Naive thymus-derived CD4-positive, alpha-beta T cell (primary cell): ENCODE measurements around the gene ZNF845. TPM values are rescaled to one million over a fixed set of nuclear protein-coding genes. Genes with fewer than 3 reads are reported as not detected.

Source experiments
- ATAC-seq: fragments of 150-1000 bp; cut with Tn5 transposase; 2 replicates; pipeline ENCODE4 v1.10.0; 2021; ENCODE audit warnings: mild to moderate bottlenecking, moderate library complexity
- CTCF ChIA-PET: fragments of 350-600 bp; sonication (Branson Sonifier 250); formaldehyde crosslinking; loops from one replicate; lab custom pipeline; 2021; ENCODE audit warnings: antibody characterized with exemption; lab: Charles Lee
- POLR2A ChIA-PET: fragments of 350-600 bp; sonication (Branson Sonifier 250); formaldehyde crosslinking; loops from one replicate; lab custom pipeline; 2021; ENCODE audit warnings: antibody characterized with exemption, inconsistent platforms; lab: Charles Lee
- DNase-seq, 9 donors: peaks; one replicate each; pipeline versions ENCODE4 v3.0.0 to v3.0.0-alpha.2; 2020 to 2022; ENCODE audit warnings: mixed read lengths in 1 of 9
- H3K27ac ChIP-seq: one replicate; pipeline ENCODE4 v1.7.0; 2013; ENCODE audit warnings: mild to moderate bottlenecking, low read depth, low read length, moderate library complexity
- H3K27me3 ChIP-seq, 2 donors: one replicate each; pipeline ENCODE4 v1.7.0; 2013; ENCODE audit warnings: low read length in 2 of 2, mild to moderate bottlenecking in 2 of 2, moderate library complexity in 2 of 2; ENCODE audit not compliant: control insufficient read depth in 2 of 2, insufficient read depth in 2 of 2
- H3K36me3 ChIP-seq, 3 experiments: 1 replicate in 2 of 3; 2 replicates in 1 of 3; pipeline ENCODE4 v1.7.0; 2013; ENCODE audit warnings: low read length in 3 of 3, mild to moderate bottlenecking in 3 of 3, moderate library complexity in 1 of 3; ENCODE audit not compliant: insufficient read depth in 3 of 3, control insufficient read depth in 2 of 3
- H3K4me1 ChIP-seq, 2 donors: one replicate each; pipeline ENCODE4 v1.7.0; 2013; ENCODE audit warnings: low read length in 2 of 2, mild to moderate bottlenecking in 2 of 2, moderate library complexity in 1 of 2; ENCODE audit not compliant: control insufficient read depth in 2 of 2, insufficient read depth in 2 of 2
- H3K4me3 ChIP-seq: 2 replicates; pipeline ENCODE4 v1.7.0; 2013; ENCODE audit warnings: mild to moderate bottlenecking, low read length
- H3K9me3 ChIP-seq, 3 experiments: 1 replicate in 2 of 3; 2 replicates in 1 of 3; pipeline ENCODE4 v1.7.0; 2013; ENCODE audit warnings: low read length in 3 of 3; ENCODE audit not compliant: control insufficient read depth in 2 of 3
- H3K27ac Mint-ChIP-seq, 9 donors: one replicate each; pipeline ENCODE4 v1.8.0; 2020 to 2022; ENCODE audit warnings: mixed read lengths in 9 of 9, mild to moderate bottlenecking in 8 of 9, moderate library complexity in 5 of 9, inconsistent platforms in 2 of 9
- H3K27me3 Mint-ChIP-seq, 5 donors: one replicate each; pipeline ENCODE4 v1.8.0; 2021 to 2022; ENCODE audit warnings: mixed read lengths in 5 of 5, mild to moderate bottlenecking in 1 of 5
- H3K36me3 Mint-ChIP-seq, 5 donors: one replicate each; pipeline ENCODE4 v1.8.0; 2020 to 2022; ENCODE audit warnings: mixed read lengths in 5 of 5, mild to moderate bottlenecking in 3 of 5, inconsistent platforms in 1 of 5
- H3K4me1 Mint-ChIP-seq, 7 donors: one replicate each; pipeline ENCODE4 v1.8.0; 2020 to 2022; ENCODE audit warnings: mixed read lengths in 7 of 7, mild to moderate bottlenecking in 3 of 7, inconsistent platforms in 1 of 7
- H3K4me3 Mint-ChIP-seq, 10 donors: one replicate each; pipeline ENCODE4 v1.8.0; 2020 to 2022; ENCODE audit warnings: mild to moderate bottlenecking in 10 of 10, mixed read lengths in 10 of 10, moderate library complexity in 6 of 10, inconsistent platforms in 2 of 10
- H3K9me3 Mint-ChIP-seq, 11 donors: one replicate each; pipeline ENCODE4 v1.8.0; 2020 to 2022; ENCODE audit warnings: mixed read lengths in 11 of 11, mild to moderate bottlenecking in 4 of 11, inconsistent platforms in 1 of 11, moderate library complexity in 1 of 11
- intact Hi-C, 2 donors: fragments of 100-400 bp; cut with micrococcal nuclease; formaldehyde crosslinking; loops; one replicate each; pipeline ENCODE4 v1.15.1; 2023
- polyA plus RNA-seq, 2 donors: library from polyadenylated mRNA; unstranded; fragments of 300-500 nt; fragmentation: Illumina TruSeq; gene quantifications; one replicate each; pipeline ENCODE4 v1.2.3, GENCODE V29; 2021
- total RNA-seq, 6 experiments: library from RNA in 5 of 6; stranded (reverse) in 5 of 6; gene quantifications; 1 replicate in 5 of 6; 2 replicates in 1 of 6; pipeline ENCODE4 v1.2.3 and lab custom pipeline; 2021 to 2026

ZNF845 gene
- total and polyA plus RNA-seq, 7 experiments from 2014 or later = 4.6 to 19.8 (median 11.1) TPM

- peak overlapping the region; percentile 91 to 98 (median 94) for H3K27ac Mint-ChIP-seq
- no peaks in the 10 kb centered on the region for H3K27me3 Mint-ChIP-seq
- peaks cover 0 to 60% (median 16%) of the 10 kb centered on the region in 11 donors for H3K9me3 Mint-ChIP-seq
- ATAC-seq = peak; percentile 37
- peak overlapping the region; percentile 94 to 98 (median 96) for H3K4me3 Mint-ChIP-seq
- intact Hi-C loops = loop anchor here (1.0 to 10.0 kb wide), 12 partner anchors 29 to 676 kb away; partner anchors contain the start of genes ZNF761 (in 2 of the 2), ZNF765 (in 2 of the 2), ZNF813 (in 2 of the 2) and ZNF845 (in 2 of the 2)
- no peaks in the 10 kb centered on the region for H3K4me1 ChIP-seq
- H3K4me1 Mint-ChIP-seq = peaks cover 16 to 35% (median 31%) of the 10 kb centered on the region in 7 donors
- peaks cover 0 to 5% (median 0%) of the 10 kb centered on the region in 3 experiments for H3K9me3 ChIP-seq
- no peaks in the 10 kb centered on the region for H3K27me3 ChIP-seq
- H3K27ac ChIP-seq = peak overlapping the region; percentile 80
- CTCF ChIA-PET = no interaction called here
- DNase-seq = peak in 1 of 9 donors; percentile 42
- H3K4me3 ChIP-seq = peak overlapping the region; percentile 96
- POLR2A ChIA-PET = interaction anchor here (1.1 kb wide), 1 partner anchor 26 kb away, joined by 3 read pairs; no protein-coding TSS in a partner anchor
- peaks cover 8 to 38% (median 24%) of the 10 kb centered on the region in 5 donors for H3K36me3 Mint-ChIP-seq
- peaks cover 0 to 1% (median 0%) of the 10 kb centered on the region in 3 experiments for H3K36me3 ChIP-seq
These were observed 32.4 kb downstream of the ZNF845 start for GRCh38 chr19:53365899-53366493.

- Mint-ChIP-seq H3K4me3 (no peak overlapping the region), H3K36me3 (peaks cover 39 to 81% (median 75%) of the 10 kb centered on the region in 5 donors), H3K4me1 (peaks cover 5 to 16% (median 11%) of the 10 kb centered on the region in 7 donors), H3K27me3 (no peaks in the 10 kb centered on the region), H3K9me3 (peaks cover 5 to 86% (median 24%) of the 10 kb centered on the region in 11 donors), H3K27ac (no peak overlapping the region)
- H3K27me3 ChIP-seq = no peaks in the 10 kb centered on the region
- no peak for DNase-seq
- H3K36me3 ChIP-seq = peaks cover 0 to 48% (median 17%) of the 10 kb centered on the region in 3 experiments
- CTCF ChIA-PET = no interaction called here
- no peak overlapping the region for H3K4me3 ChIP-seq
- POLR2A ChIA-PET = no interaction called here
- intact Hi-C loops = no loop called here
- H3K4me1 ChIP-seq = no peaks in the 10 kb centered on the region
- H3K9me3 ChIP-seq = peaks cover 0 to 5% (median 5%) of the 10 kb centered on the region in 3 experiments
- ATAC-seq = no peak
- H3K27ac ChIP-seq = no peak overlapping the region
These were observed 38.6 kb downstream of the ZNF845 start for GRCh38 chr19:53372196-53372595.

GRCh38 chr19:53374288-53374687, 40.7 kb downstream of the ZNF845 start:
- Histone ChIP-seq H3K4me3 (no peak overlapping the region), H3K9me3 (peaks cover 0 to 17% (median 5%) of the 10 kb centered on the region in 3 experiments), H3K4me1 (no peaks in the 10 kb centered on the region), H3K36me3 (peaks cover 13 to 69% (median 27%) of the 10 kb centered on the region in 3 experiments), H3K27me3 (no peaks in the 10 kb centered on the region), H3K27ac (no peak overlapping the region)
- intact Hi-C loops = no loop called here
- H3K36me3 Mint-ChIP-seq = peaks cover 36 to 85% (median 80%) of the 10 kb centered on the region in 5 donors
- H3K9me3 Mint-ChIP-seq = peaks cover 5 to 86% (median 36%) of the 10 kb centered on the region in 11 donors
- CTCF ChIA-PET = no interaction called here
- no peak overlapping the region for H3K27ac Mint-ChIP-seq
- ATAC-seq (no peak), DNase-seq (no peak)
- H3K27me3 Mint-ChIP-seq = no peaks in the 10 kb centered on the region
- H3K4me1 Mint-ChIP-seq = peaks cover 0 to 7% (median 0%) of the 10 kb centered on the region in 7 donors
- POLR2A ChIA-PET = interaction anchor here (0.7 to 0.8 kb wide), 2 partner anchors 21 to 383 kb away, joined by 3 read pairs; partner anchors contain the start of gene ZNF765
- H3K4me3 Mint-ChIP-seq = no peak overlapping the region

DNA sequence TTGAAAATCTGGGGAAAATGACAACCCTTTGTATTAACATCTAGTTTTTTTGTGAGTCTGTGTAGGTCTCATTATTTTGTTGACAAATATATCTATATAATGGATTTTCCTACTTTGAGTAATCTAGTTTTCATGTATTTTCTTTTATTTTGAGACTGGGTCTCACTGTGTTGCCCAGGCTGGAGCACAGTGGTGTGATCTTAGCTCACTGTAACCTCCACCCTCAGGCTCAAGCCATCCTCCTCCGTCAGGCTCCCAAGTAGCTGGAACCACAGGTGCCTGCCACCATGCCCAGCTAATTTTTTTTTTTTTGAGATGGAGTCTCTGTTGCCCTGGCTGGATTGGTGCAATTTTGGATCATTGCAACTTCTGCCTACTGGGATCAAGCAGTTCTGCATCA, 41.2 kb downstream of the ZNF845 start:
- ATAC-seq (no peak), DNase-seq (no peak)
- no peaks in the 10 kb centered on the region for H3K27me3 Mint-ChIP-seq
- H3K27me3 ChIP-seq = no peaks in the 10 kb centered on the region
- peaks cover 0 to 7% (median 0%) of the 10 kb centered on the region in 7 donors for H3K4me1 Mint-ChIP-seq
- no peak overlapping the region for H3K27ac Mint-ChIP-seq
- H3K4me1 ChIP-seq = no peaks in the 10 kb centered on the region
- ChIA-PET POLR2A (interaction anchor here (0.8 kb wide), 1 partner anchor 20 kb away, joined by 3 read pairs; the partner anchor contains the start of gene ZNF765), CTCF (interaction anchor here (0.6 kb wide), 1 partner anchor 424 kb away, joined by 3 read pairs; no protein-coding TSS in a partner anchor)
- peaks cover 36 to 87% (median 82%) of the 10 kb centered on the region in 5 donors for H3K36me3 Mint-ChIP-seq
- no peak overlapping the region for H3K27ac ChIP-seq
- H3K4me3 ChIP-seq = no peak overlapping the region
- peaks cover 0 to 22% (median 5%) of the 10 kb centered on the region in 3 experiments for H3K9me3 ChIP-seq
- H3K36me3 ChIP-seq = peaks cover 17 to 73% (median 30%) of the 10 kb centered on the region in 3 experiments
- H3K9me3 Mint-ChIP-seq = peaks cover 5 to 88% (median 40%) of the 10 kb centered on the region in 11 donors
- H3K4me3 Mint-ChIP-seq = no peak overlapping the region
- intact Hi-C loops = no loop called here

- Histone ChIP-seq H3K9me3 (peaks cover 14 to 80% (median 43%) of the 10 kb centered on the region in 3 experiments), H3K27ac (no peak overlapping the region), H3K4me1 (no peaks in the 10 kb centered on the region), H3K27me3 (no peaks in the 10 kb centered on the region), H3K36me3 (peaks cover 32 to 63% (median 37%) of the 10 kb centered on the region in 3 experiments), H3K4me3 (no peak overlapping the region)
- intact Hi-C loops = no loop called here
- H3K27ac Mint-ChIP-seq = no peak overlapping the region
- H3K36me3 Mint-ChIP-seq = peaks cover 46 to 94% (median 90%) of the 10 kb centered on the region in 5 donors
- peaks cover 0 to 4% (median 0%) of the 10 kb centered on the region in 7 donors for H3K4me1 Mint-ChIP-seq
- H3K27me3 Mint-ChIP-seq = no peaks in the 10 kb centered on the region
- ChIA-PET POLR2A (no interaction called here), CTCF (no interaction called here)
- DNase-seq (no peak), ATAC-seq (no peak)
- H3K4me3 Mint-ChIP-seq = no peak overlapping the region
- peaks cover 22 to 98% (median 78%) of the 10 kb centered on the region in 11 donors for H3K9me3 Mint-ChIP-seq
These were observed 47.8 kb downstream of the ZNF845 start for GRCh38 chr19:53381376-53381775.

- POLR2A ChIA-PET = interaction anchor here (1.0 kb wide), 1 partner anchor 20 kb away, joined by 3 read pairs; no protein-coding TSS in a partner anchor
- no peaks in the 10 kb centered on the region for H3K27me3 Mint-ChIP-seq
- Histone ChIP-seq H3K36me3 (peaks cover 0 to 11% (median 0%) of the 10 kb centered on the region in 3 experiments), H3K4me1 (no peaks in the 10 kb centered on the region), H3K27me3 (no peaks in the 10 kb centered on the region), H3K9me3 (peaks cover 5 to 80% (median 30%) of the 10 kb centered on the region in 3 experiments), H3K27ac (no peak overlapping the region), H3K4me3 (no peak overlapping the region)
- intact Hi-C loops = no loop called here
- ATAC-seq (no peak), DNase-seq (no peak)
- H3K36me3 Mint-ChIP-seq = peaks cover 30 to 47% (median 40%) of the 10 kb centered on the region in 5 donors
- H3K9me3 Mint-ChIP-seq = peaks cover 15 to 93% (median 65%) of the 10 kb centered on the region in 11 donors
- H3K27ac Mint-ChIP-seq = no peak overlapping the region
- no peak overlapping the region for H3K4me3 Mint-ChIP-seq
- H3K4me1 Mint-ChIP-seq = no peaks in the 10 kb centered on the region
- CTCF ChIA-PET = no interaction called here
These were observed 54.6 kb downstream of the ZNF845 start for GRCh38 chr19:53388168-53388567.
